IMR-90 (cell line): ENCODE measurements around the gene NFATC1.

Source experiments
- CEBPB ChIP-seq: IDR thresholded peaks from 2 replicates; pipeline ENCODE4 v1.6.1; 2012; ENCODE audit warnings: low read depth, low read length, improper control_type of control experiment
- POLR2A ChIP-seq: IDR thresholded peaks from 2 replicates; pipeline ENCODE4 v1.6.1; 2012; ENCODE audit warnings: mild to moderate bottlenecking, low read depth, low read length
- RCOR1 ChIP-seq: IDR thresholded peaks from 2 replicates; pipeline ENCODE4 v1.6.1; 2012; ENCODE audit warnings: mild to moderate bottlenecking, low read length, improper control_type of control experiment; ENCODE audit not compliant: insufficient replicate concordance
- TF ChIP-seq, protein P1 (sequence below): conservative IDR thresholded peaks from 2 replicates; pipeline ENCODE4 v1.5.1; 2012; ENCODE audit warnings: mild to moderate bottlenecking, low read depth, low read length, improper control_type of control experiment
- TF ChIP-seq, protein P2 (sequence below): fragments of 150-350 bp; IDR thresholded peaks from 2 replicates; pipeline ENCODE4 v1.6.1; 2016; ENCODE audit warnings: low read depth, mild to moderate bottlenecking, low read length, moderate library complexity, borderline replicate concordance

DNA sequence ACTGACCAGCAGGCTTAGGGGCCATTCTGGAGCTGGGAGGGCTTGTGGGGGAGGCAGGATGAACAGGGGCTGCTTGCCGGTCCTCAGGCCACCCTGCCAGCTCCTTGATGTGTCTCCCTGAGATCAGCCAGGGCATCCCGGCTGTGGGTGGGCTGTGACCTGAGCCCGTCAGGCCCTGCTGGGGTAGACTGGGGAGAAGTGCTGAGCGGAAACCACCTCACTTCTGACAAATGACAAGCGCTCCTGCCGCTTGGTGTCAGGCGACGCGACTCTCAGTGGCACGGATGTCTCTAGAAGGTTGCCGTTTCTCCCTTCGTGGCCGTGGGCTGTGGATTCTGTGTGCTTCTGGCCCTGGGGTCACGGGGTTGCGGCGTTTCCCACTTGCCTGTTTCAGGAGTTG lies 45.7 kb downstream of the NFATC1 start:
- TF ChIP-seq, protein P1, sequence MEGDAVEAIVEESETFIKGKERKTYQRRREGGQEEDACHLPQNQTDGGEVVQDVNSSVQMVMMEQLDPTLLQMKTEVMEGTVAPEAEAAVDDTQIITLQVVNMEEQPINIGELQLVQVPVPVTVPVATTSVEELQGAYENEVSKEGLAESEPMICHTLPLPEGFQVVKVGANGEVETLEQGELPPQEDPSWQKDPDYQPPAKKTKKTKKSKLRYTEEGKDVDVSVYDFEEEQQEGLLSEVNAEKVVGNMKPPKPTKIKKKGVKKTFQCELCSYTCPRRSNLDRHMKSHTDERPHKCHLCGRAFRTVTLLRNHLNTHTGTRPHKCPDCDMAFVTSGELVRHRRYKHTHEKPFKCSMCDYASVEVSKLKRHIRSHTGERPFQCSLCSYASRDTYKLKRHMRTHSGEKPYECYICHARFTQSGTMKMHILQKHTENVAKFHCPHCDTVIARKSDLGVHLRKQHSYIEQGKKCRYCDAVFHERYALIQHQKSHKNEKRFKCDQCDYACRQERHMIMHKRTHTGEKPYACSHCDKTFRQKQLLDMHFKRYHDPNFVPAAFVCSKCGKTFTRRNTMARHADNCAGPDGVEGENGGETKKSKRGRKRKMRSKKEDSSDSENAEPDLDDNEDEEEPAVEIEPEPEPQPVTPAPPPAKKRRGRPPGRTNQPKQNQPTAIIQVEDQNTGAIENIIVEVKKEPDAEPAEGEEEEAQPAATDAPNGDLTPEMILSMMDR = no peak
- TF ChIP-seq, protein P2, sequence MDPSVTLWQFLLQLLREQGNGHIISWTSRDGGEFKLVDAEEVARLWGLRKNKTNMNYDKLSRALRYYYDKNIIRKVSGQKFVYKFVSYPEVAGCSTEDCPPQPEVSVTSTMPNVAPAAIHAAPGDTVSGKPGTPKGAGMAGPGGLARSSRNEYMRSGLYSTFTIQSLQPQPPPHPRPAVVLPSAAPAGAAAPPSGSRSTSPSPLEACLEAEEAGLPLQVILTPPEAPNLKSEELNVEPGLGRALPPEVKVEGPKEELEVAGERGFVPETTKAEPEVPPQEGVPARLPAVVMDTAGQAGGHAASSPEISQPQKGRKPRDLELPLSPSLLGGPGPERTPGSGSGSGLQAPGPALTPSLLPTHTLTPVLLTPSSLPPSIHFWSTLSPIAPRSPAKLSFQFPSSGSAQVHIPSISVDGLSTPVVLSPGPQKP = no peak
- no peak for TF ChIP-seq POLR2A
- no peak for TF ChIP-seq RCOR1
- no peak for TF ChIP-seq CEBPB
